T-helper 1 cell treated with Interleukin-12 subunit alpha and Interleukin-12 subunit beta and Interleukin-4 antibody, amounts not matched to agents 30 ng/mL and 1 ng/mL, for 36 hours (primary cell): ENCODE data around the gene LRRC8D. TPM values are rescaled to one million over a fixed set of nuclear protein-coding genes. Genes with fewer than 3 reads are reported as not detected.

Experiments
- intact Hi-C: fragments of 100-400 bp; cut with micrococcal nuclease; formaldehyde crosslinking; loops from one replicate; pipeline ENCODE4 v1.15.1; 2024
- total RNA-seq: library from RNA; stranded (reverse); gene quantifications from 2 replicates; pipeline ENCODE4 v1.2.3, GENCODE V29; 2022

LRRC8D gene
- total RNA-seq, 1 donor from 2014 or later: 34.4 TPM

DNA sequence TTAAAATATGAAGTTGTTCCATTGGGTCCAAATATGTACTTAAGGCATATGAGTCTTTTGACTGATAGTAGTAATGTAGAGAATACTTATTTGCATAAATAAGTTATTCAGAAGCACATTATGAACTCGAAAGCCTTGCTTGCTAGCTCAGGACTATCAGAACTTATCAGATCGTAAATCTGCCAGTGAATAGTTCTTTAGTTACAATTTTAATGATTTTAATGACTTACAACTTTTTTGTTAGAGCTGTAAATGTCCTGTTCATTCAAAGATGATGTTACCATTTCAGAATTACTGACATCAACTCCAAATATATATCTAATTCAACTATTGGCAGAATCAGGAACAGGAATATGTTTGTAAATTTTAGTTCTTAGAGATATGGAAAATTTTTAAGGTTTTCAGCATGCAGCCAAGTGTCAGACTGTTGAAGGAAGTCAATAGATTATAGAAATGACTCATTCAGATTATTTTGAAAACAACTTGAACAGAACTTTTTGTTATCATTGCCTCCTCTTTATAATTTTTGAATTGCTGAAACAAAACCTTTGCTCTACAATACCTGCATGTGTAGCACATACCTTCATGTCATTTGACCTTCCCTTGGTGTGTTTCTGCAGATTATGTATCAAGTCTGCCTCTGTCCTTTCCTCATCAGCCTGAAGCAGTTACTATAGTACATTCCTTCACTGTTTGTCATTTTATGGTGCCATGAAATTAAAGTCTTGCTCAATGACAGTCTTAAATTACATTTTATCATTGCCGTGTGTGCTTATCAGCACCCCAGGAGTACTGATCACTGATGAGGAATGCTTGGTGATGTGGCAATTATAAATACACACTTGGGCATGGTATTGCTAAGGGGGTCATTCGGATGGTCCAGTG lies 44.9 kb downstream of the LRRC8D start:
- intact Hi-C loops: no loop called here

DNA sequence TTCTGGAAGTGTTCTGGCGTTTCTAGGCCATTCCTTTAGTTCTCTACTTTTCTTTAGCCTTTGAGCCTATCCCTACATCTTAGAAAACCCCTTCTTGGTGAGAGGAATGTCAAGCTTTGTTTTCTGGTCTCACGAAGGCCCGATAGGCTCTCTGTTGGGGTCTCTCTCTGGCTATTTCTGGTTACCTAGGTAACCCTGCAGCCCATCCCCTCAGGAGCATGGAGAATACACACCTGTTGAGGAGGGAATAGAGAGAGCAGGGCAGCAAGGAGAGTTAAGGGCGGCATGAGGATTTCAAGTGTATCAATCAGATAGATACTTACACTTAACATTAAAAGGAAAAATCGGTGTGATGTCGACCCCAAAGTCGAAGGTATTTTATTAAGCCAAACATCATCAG lies 45.7 kb downstream of the LRRC8D start:
- intact Hi-C loops: no loop called here

DNA sequence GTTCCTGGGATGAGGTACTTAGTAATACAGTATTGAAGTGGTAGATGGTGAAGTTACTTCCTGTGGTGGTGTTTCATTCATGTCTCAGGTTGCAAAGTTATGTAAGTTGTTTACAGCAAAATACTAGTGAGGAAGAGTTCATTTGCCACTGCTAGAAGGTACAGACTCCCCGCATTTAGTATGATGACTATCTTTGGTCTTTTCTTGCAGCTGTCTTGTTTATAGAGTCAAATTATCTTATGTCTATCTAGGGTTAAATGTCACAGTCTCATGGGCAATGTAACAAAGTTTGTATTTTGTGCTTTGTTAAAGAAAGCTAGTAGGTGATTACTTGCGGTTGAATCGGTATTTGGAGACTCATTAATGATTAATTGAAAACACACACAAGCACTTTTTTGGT lies 50.2 kb downstream of the LRRC8D start:
- intact Hi-C loops: loop anchor here (1.0 to 2.0 kb wide), 3 partner anchors 8 to 28 kb away; no protein-coding TSS in a partner anchor

GRCh38 chr1:89871768-89872473 lies 51.1 kb downstream of the LRRC8D start:
- intact Hi-C loops: loop anchor here (1.0 to 2.0 kb wide), 3 partner anchors 9 to 29 kb away; no protein-coding TSS in a partner anchor

- intact Hi-C loops: no loop called here
Measured at GRCh38 chr1:89872567-89872966, 51.7 kb downstream of the LRRC8D start.

DNA sequence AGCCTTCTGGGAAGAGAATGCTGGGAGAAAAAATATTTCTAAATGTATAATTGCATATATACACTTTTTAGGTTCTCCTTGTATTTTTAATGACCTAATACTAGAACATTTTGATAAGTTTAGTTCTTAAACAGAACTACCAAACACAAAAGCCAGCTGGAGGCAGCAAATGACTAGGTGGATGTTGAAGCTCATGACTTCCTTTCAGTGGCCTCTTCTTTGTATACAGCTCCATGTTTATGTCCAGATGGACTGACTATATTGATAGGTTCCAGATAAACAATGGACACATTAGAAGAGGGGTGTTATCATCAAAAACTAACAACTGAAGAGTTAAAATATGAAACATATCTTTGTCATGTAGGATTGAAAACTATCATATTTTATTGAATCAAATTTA lies 52.5 kb downstream of the LRRC8D start:
- intact Hi-C loops: no loop called here

DNA sequence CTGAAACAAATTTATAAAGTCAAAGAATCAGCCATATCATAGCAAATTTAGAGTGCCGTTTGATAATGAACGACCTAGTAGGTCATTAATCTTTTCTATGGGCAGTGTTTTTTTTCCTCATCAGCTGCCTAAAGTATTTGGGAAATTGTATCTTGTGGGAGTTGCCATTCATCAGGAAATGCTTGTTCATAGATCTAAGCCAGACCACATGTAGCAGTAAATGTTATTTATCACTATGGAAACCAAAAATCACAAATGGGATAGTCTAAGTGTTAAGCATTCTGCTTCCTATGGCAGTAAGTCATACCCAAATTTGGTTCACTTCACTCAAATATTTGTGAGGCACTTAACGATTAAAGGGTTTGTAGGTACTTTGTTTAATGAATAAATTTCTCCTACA lies 52.9 kb downstream of the LRRC8D start:
- intact Hi-C loops: no loop called here

DNA sequence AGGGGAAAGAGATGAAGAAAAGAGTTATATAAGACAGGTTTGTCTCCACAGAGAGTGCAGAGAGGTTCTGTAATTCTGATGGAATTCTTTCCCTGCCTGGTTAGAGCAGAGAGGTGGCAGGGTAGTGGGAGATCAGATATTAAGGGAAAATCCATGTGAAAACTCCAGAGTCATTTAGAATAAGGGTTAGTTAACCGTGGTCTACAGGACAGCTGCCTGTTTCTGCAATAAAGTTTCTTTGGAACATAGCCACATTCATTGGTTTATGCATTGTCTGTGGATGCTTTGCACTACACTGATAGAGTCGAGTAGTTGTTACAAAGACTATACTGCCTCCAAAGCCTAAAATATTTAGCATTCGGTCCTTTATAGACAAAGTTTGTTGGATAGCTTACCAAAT lies 55.6 kb downstream of the LRRC8D start:
- intact Hi-C loops: no loop called here

DNA sequence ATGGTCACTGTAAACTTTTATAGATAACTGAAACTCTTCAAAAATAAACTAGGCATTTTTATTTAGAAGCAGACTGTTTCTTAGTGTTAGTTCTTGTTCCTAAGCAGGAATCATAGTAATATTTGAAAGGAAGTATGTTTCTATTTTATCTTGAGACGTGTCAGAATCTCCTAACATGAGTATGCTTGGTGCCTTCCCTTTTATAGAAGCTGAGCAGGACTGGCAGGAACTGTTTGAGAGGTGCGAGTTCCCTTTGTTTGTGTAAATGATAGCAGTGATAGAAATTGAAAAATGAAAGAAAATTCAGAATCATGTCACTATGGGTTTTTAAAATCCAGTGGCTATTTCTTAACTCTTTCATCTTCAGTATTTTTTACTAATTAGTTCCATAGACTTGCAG lies 56.9 kb downstream of the LRRC8D start:
- intact Hi-C loops: no loop called here

DNA sequence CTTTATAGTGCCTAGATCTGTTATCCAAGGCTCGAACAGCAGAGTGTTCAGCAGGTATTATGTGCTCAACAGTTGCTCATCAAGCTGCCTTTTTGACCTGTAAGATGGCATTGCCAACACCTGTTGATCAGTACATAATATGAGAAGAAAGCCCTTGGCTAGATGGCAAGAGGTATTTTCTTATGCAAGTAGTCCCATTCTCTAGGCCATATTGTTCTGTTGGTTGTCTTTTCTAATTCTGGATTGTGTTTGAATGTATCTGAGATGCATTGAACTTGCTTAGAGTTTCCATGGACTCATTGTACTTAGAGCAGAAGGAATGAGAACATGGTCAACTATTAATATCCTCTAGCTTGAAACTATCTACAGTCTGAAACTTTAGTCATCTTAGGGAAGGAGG lies 57.4 kb downstream of the LRRC8D start:
- intact Hi-C loops: no loop called here

- intact Hi-C loops: no loop called here
Measured at GRCh38 chr1:89880679-89881078, 59.8 kb downstream of the LRRC8D start.

DNA sequence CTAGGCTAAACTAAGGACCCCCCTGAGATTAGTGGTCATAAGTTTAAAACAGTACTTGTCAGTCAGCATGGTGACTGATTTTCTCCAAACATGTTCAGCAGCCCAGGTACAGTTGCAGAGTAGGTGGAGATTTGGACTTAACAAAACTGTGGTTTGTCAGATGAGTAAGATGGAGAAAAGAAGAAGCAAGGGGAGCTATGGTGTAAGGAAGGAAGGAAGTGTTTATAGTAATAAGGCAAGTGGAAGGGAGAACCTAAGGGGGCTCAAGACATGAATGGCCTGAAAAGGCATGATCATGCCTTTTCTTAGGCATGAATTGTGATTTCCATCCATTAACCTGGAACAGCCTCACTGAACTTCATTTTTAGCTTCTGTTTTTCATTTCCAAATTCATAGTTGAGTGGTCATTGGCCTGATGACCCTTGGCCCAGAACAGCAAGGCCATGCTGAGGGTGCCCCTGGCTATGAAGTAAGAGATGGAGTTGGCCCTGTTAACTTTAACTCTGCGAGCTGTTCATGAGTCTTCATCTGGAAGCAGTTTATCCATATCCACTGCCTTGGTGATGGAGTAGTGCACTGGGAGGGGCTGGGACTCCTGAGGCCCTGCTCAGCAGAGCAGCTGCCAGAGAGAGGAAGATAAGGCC lies 60.7 kb downstream of the LRRC8D start:
- intact Hi-C loops: no loop called here

DNA sequence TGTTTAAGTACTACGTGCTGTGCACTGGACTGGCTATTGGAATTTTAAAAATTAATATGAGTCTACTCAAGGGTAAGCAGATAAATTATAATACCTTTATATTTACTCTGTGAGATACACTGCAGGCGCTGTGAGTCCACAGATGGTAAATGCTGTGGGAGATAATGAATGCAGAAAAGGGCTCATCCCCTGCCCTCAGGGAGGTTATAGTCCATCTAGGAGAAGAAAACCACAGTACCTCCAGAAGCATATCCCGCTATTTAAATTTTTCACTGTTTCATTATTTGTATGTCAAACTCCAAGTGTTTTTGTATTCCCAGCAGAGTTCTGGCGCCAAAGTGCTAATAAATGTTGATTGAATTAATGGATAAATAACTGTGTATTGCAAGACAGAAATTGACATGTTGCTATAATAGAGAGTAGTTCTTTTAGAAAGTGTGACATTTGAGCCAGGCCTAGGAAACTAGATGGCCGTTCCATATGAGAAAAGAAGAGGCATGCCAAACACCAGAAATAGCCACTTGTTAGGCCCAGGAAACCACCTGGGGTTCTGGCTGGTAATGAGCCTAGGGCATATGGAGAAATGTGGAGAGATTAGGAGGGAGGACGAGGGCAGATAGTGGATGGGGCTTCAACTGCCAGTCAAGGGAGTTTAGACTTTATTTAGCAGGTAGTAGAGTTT lies 61.7 kb downstream of the LRRC8D start:
- intact Hi-C loops: no loop called here

DNA sequence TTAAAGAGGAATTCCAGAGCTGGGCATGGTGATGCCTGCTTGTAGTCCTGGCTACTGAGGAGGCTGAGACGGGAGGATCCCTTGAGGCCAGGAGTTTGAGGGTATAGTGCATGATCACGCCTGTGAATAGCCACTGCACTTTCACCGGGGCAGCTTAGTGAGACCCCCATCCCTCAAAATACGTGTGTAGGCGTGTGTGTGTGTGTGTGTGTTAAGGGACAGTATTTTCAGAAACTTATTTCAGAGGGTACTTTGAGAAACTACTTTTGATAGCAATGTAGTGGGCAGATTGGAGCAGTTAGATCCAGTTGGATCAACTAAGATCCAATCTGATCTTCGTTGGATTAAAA lies 62.2 kb downstream of the LRRC8D start:
- intact Hi-C loops: no loop called here

DNA sequence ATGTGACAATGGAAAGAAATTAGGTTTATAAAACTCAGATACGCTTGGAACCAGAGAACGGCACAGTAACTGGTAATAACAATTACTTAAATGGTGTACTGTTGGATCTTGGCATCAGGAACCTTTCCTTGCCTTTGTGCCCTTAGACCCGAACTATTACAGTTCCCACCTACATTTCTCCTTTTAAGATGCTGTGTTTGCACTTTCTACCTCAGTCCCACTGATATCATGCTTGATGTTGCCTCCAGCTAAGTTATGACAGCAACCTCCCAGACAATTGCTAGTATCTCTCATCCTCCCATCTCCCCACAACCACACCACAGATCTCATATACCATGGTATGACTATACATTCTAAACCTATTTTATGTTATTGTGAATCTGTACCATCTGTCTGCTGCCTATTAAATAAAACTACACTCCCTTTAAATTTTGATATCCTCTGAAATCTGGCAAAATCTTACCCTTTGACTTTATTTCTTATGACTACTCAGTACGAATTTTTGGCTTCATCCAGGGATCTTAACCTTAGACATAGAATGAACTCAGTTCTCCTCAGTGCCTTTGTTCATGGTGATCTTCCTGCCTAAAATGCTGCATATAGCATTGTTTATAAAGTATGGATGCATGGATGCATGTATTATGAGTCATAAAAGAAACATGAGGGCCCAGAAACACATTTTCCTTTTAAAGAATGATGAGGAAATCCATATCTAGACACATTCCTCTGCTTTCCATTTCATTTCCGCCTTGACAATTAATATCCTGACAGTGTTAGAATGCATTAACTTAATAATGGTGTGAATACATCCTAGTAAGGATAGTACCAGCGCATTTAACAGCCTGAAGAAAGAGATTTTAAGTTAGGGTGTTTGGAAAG lies 64.1 kb downstream of the LRRC8D start:
- intact Hi-C loops: no loop called here

DNA sequence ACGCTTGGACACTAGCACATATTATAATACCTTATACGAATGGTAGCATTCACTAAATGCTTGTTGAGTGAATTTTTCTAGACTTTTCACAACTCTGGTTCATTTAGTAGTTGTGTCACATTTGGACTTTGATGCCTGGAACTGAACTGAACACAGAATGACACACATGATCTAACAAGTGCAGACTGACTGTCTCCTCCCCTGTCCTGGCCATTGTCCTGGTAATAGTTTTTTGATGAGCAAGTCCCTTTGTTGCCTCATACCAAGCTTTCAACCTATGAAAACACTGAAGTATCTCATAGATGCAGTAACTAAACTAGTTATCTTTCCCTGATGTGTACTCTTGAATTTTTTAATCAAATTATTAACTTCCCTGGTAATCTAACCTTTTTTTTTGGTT lies 66.4 kb downstream of the LRRC8D start:
- intact Hi-C loops: no loop called here

DNA sequence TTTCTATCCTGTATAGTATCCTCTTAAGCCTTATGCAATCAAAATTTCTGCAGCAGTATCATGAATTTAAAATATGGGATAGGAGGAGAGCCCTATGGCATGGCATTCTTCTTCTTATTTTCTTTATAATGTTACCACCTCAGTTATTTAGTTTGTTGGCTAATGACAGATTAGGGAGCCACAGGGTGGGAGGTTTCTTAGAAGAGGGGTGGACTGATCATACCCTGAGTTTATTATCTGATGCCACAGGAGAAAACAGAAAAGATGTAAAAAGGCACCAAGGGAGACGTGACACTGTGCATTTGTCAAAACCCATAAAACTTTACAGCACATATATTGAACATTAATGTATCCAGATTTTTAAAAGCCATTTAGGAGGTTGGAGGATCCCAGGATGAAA lies 66.9 kb downstream of the LRRC8D start:
- intact Hi-C loops: no loop called here

DNA sequence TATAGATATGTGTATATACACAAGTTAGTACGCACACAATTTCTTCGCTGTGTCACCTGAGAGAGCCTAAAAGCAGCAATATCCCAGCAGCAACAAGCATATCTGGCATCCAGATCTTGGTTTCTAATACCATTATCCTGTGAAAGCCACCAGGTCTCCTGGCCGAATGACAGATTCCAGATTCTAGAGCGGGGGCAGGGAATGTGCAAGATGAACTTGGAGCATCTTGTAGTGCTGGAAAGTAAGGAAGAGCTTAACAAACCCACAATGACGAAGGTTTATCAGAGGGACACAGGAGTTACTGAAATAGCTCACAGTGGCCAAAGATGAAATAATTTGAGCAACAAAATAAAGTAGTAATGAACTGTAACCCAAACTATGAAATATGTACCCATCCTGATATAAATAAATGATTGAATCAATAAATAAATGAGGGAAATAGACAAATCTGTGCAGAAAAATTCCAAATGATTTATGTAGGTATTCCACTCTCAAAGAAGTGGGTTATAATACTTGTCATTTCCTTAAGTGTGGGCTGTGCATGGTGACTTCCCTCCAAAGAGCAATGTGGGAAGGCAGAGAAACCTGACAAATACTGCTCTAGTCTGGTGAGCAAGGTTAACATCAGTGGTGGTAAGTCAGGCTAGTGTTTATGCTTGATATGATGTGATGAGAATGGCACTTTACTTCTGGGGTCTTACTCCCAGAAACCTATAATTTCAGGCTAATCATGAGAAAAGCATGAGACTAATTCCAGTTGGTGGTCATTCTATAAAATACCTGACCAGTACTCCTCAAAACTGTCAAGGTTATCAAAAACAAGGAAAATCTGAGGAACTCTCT lies 67.9 kb downstream of the LRRC8D start:
- intact Hi-C loops: no loop called here

- intact Hi-C loops: no loop called here
Measured at GRCh38 chr1:89889323-89889615, 68.4 kb downstream of the LRRC8D start.
